HG02623 (cell line): ENCODE results near the gene ACSM4.
"Not testable (repeated sequence)": the region's sequence is repeated elsewhere in the genome, so short reads cannot be mapped to it uniquely, and the experiment has no call there.

ENCODE experiments used
- ATAC-seq: cut with Tn5 transposase; IDR thresholded peaks from one replicate; pipeline ENCODE4 v1.9.1; 2021; ENCODE audit warnings: moderate library complexity; ENCODE audit not compliant: unreplicated experiment

The ACSM4 gene, protein sequence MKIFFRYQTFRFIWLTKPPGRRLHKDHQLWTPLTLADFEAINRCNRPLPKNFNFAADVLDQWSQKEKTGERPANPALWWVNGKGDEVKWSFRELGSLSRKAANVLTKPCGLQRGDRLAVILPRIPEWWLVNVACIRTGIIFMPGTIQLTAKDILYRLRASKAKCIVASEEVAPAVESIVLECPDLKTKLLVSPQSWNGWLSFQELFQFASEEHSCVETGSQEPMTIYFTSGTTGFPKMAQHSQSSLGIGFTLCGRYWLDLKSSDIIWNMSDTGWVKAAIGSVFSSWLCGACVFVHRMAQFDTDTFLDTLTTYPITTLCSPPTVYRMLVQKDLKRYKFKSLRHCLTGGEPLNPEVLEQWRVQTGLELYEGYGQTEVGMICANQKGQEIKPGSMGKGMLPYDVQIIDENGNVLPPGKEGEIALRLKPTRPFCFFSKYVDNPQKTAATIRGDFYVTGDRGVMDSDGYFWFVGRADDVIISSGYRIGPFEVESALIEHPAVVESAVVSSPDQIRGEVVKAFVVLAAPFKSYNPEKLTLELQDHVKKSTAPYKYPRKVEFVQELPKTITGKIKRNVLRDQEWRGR

DNA sequence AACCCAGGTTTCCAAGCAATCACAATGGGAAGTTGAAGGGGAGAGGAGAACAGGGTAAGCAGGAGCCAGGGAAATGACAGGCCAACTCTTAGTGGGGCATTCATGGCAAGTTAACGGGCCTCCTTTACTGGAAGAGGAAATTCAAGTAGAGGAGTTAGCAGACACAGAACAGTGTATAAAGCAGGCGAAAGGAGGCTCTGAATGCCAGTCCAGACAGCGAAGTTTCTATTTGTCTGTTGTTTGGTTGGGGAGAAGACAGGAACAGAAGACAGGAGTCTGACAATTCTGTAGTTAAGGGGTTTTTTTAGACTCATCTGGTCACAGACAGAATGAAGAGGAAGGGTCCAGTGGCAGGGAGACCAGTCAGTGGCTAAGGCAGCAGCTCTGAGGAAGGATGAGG lies at the start of gene ACSM4:
Gene ACSM4 (plus strand): TSS at position 301 of the 400 bp plus-strand sequence. CDS start 260 bp downstream, outside the sequence.
- ATAC-seq = no peak

DNA sequence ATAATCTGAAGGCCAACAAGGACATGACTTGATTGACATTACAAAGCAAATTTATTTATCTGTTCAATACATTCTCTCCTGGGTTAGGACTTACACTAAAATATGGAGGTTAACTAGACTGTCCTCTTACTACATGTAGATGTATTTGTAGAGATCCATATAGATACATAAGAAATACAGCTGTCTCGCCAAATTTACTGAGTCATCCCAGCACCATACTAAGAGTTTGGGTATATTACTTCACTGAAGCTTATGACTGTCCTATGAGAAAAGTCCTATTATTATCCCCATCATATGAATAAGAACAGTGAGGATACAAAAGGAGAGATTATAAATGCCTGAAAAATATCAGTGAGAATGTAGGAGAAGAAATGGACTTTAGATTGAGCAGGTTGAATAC lies 44.8 kb upstream of the ACSM4 start:
- ATAC-seq = no peak

DNA sequence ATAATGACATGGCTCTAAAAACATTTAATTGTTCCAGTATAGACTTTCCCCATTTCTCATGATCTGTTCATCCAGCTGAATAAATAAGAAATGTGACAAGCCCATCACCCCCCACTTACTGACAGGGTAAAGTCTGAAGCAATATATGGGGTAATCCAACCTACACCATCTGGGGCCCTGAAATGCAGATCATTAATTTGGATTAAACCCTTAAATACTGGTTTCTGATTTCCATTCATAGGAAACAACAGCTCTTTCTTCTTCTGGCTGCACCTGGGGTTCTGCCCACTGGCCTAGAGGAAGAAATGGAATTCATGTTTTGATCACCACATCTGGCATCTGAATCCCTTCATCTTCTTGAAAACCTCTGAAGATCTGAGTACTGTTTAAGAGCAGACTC lies 39.3 kb upstream of the ACSM4 start:
- ATAC-seq = no peak

DNA sequence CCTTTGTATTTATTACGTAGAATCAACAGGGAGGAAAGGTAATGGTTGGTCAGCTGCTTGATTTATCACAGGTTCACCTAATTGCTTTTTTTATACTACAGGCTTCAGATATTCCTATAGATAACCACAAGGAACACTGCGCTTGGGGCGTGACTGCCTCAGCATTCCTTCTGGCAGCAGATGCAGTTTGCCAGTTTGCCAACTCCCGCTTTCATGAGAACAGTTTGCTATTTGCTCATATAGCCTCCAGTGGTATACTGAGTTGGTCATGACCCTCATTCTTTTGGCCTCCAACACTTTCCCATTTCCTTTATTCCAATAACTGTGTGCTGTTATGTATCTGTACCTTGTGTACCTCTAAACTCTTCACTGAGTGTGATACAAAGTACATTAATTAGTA lies 38.6 kb upstream of the ACSM4 start:
- no peak for ATAC-seq

DNA sequence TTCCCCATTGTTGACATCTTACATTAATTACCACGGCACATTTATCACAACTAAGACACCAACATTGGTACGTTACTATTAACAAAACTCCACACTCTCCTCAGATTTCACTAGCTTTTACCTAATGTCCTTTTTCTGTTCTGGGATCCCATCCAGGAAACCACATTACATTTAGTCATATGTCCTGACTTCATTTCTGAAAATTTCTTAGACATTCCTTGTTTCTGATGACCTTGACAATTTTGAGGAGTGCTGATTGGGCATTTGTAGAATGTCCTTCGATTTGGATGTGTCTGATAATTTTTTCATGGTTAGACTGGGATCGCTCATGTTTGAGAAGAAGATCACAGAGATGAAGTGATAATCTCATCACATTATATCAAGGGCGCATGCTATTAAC lies 34.6 kb upstream of the ACSM4 start:
- ATAC-seq = no peak

DNA sequence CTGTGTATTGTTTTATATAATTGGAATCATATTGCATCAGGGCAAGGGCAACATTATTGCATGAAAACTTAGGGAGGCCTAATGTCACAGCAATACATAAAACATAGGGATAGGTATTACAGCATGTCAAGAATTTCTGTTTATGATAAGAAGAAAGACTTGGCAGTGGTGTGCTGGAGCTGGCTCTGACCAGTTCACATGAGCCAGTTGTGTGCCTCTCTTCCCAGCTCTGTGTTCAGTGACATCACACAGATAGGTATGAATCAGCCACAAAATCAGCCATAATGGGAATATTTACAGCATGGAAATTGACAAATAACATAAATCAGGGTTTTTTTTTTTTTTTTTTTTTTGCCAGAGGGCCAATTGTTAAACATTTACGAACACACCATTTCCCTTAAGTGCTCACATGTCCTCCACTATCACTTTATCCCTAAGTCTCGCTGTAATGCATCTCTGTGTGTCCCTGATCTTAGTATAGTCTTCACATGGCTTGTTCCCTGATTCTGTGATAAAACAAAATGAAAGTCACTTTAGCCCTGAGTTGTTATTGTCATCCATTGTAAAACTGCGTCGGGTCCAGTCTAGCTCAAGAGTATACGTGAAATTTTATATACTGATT lies 31.9 kb upstream of the ACSM4 start:
- no peak for ATAC-seq

DNA sequence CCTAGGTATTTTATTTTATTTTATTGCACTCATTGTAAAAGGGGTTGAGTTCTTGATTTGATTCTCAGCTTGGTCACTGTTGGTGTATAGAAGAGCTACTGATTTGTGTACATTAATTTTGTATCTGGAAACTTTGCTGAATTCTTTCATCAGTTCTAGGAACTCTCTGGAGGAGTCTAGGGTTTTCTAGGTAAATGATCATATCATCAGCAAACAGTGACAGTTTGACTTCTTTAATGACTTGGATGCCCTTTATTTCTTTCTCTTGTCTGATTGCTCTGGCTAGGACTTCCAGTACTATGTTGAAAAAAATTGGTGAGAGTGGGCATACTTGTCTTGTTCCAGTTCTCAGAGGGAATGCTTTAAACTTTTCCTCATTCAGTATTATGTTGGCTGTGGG lies 28.4 kb upstream of the ACSM4 start:
- not testable (repeated sequence) for ATAC-seq

DNA sequence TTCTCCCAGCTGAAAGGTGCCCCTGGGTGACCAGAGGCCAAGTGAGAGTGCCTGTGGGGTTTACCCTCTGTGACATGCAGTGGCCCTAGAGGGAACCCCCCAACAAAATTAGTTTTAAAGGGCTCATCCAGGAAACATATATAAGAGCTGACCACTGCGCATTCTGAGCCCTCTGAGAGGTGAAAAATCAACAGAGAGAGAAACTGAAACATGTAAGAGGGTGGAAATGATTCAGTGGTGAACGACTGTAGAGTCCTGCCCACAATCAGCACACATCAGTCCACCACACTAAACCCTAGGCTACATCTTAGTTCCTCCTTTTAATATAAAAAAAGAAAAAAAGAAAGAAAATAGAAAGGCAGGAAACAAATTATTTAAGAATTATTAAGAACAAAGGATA lies 21.0 kb upstream of the ACSM4 start:
- no peak for ATAC-seq

DNA sequence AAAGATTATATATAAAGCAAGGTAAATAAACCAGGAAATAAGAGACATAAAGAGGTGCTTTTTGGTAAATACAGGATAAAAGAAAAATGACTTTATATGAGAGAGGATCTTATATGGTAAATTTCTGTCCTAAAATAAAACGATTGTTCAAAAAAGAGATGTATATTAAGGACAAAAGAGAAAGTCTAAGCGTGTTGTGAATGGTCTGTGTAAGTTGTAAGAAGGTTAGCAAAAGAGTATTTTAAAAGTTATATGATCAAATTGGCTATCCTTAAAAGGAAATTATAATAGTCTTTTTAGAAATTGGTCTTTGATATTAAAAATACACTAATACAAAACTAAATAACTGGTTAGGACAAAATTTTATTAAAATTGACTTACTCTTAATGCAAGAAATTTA lies 14.1 kb upstream of the ACSM4 start:
- no peak for ATAC-seq

DNA sequence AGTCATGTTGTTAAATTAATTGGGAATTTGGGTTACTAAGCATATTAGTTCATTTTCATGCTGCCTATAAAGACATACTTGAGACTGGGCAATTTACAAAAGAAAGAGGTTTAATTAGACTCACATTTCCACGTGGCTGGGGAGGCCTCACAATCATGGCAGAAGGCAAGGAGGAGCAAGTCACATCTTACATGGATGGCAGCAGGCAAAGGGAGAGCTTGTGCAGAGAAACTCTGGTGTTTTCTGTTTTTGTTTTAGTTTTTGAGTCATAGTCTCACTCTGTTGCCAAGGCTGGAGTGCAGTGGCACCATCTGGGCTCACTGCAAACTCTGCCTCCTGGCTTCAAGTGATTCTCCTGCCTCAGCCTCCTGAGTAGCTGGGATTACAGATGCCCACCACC lies 13.3 kb upstream of the ACSM4 start:
- ATAC-seq = not testable (repeated sequence)

DNA sequence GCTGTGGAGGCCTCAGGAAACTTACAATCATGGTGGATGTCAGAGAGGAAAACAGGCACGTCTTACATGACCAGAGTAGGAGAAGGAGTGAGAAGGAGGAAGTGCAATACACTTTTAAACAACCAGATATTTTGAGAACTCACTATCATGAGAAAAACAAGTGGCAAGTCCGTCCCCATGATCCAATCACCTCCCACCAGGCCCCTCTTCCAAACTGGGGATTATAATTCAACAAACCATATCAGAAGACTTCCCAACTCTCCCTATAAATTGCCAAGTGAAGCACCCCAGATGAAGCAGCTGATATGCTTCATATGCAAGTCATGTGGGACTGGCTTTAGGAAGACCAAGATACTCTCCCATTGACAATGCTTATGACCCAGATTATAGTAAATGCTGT lies 11.6 kb upstream of the ACSM4 start:
- ATAC-seq = no peak

DNA sequence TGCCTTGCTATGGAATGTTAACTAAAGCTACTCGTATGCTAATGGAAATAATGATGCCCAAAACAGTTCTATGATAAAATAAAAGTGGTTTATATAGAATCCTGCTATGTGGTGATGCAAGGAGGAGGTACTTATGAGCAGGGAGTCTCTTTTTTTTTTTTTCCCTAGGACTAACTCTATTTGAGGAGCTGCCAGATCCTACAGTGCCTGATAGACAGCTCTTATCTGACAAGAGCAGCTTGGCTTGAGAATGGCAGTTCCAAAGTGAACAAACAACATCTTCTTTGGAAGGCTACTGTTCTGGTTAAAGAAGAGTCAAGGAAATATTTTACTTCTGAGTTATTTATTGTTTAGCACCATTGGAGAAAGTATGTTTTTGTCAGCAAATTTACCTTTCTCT lies 10.2 kb upstream of the ACSM4 start:
- ATAC-seq = no peak

DNA sequence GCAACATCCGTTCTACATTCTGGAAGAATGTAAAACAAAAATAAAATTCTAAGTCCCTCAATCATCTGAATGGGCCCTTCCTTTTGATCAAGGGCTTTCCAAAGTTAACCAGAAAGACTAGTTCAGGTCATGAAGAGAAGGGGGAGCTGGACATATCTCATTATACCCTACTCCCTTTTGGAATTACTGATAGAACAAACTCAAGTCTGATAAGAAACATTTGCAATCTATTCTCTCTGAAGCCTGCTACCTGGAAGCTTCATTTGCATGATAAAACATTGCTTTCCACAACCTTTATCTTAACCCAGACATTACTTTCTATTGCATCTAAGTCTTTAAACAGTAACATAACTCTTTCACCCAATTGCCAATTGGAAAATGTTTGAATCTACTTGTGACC lies 8.3 kb upstream of the ACSM4 start:
- ATAC-seq = no peak

DNA sequence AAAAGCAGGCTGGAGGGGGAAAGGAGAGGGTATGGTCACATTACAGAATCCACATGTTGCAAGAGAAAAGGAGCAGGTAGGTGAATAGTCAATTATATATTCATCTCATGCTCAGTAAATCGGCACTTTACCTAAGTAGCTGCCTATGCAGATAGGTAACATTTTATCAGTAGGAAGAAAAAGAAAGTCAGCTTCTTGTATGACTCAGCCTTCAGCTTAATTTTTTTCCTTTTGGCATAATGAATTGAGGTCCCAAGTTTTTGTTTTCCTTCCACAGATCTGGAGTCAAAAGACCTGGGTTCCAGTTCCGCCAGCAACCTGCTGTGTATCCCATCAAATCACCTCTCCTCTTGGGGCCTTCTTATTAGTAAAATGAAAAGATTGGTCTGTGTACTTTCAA lies 6.0 kb upstream of the ACSM4 start:
- ATAC-seq = no peak

DNA sequence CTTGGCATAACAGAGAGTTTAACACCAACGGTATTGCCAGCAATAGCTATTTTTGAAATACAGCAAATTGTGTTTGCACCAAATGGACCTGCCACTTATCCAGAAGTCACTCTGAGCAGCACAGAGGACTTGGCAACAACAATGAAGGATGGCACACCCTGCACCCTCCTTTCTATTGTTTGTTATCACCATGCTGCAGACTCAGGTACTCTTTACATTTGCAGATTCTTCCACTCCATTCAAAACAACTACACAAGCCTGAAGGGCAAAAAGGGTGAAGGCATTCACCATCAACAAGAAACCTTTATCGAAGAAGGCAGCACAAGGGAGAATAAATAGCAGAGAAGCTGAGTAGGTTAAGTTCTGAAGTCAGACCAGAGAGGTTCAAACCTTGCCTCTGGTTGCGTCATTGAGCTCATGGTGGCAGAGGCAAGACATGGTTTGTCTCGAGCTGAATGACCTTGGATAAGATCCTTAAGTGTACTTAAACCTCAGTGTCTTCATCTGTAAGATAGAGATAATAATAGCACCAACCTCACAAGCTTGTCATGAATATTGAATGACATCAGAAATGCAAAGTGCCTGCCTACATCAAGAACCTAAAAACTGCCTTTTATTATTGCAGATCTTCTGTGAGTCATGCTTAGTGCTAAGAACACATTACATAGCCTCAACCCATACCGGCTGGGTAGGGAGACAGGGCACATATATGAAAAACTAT lies 1.4 kb upstream of the ACSM4 start:
- no peak for ATAC-seq

DNA sequence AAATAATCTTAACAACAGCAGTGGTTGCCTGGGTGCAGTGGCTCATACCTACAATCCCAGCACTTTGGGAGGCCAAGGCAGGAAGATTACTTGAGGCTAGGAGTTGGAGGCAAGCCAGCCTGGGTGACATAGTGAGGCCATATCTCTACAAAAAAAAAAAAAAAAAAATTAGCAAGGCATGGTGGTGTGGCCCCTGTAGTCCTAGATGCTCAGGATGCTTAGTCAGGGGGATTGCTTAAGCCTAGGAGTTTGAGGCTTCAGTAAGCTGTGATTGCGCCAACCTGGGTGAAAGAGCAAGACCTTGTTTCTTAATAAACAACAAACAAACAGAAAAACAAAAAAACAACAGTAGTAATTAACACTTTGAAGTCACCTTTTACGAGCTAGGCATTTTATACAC lies 642 bp upstream of the ACSM4 start:
- ATAC-seq = no peak

DNA sequence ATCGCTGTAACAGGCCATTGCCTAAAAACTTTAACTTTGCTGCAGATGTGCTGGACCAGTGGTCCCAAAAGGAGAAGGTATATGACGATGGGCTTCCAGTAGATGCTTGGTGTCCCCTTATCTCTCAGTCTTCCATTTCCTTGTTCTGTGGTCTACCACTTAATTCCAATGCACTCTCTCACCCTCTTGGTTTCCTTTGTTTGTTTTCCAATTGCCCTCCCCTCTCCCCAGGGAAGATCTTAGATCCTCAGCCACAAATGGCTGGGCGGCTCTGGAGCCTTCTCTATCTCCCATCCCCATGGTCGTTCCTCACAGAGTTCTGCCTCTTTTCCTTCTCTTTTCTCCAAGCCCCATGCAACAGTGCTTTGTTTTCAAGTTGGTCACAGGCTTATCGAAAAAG lies 584 bp downstream of the ACSM4 start:
- ATAC-seq = no peak

DNA sequence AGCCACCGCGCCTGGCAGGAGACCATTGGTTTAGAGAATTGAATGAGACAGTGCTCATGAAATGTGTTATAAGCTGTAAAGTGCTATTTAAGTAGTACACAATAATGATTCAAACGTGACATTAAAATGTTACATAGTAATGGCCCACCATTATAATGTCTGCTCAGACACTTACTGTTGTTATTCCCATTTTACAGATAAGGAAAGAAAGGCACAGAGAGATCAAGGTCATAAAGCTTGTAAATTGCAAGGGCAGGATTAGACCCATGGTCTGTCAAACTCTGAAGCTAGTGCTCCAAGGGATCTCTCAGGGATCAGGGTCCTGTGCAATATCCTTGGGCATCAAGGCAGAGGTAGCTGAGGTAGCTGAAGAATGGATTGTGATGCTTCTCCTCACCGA lies 6.2 kb downstream of the ACSM4 start:
- ATAC-seq = no peak

DNA sequence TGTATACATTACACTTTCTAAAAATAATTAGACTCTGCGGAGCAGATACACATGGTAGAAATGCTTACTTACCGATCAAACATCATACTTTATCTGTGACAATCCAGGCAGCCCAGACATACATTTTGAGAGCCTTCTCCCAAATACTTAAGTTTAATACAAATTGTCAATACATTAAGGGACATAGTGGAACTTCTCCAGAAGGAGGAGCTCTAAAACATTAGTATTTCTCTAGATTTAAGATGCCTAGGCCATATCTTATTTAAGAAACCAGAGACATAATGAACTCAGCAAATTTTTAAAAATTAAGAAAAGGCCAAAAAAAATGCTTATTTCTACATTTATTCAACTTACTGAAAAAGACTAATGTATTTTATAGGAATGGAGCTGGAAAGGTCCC lies 16.1 kb downstream of the ACSM4 start:
- ATAC-seq = no peak

DNA sequence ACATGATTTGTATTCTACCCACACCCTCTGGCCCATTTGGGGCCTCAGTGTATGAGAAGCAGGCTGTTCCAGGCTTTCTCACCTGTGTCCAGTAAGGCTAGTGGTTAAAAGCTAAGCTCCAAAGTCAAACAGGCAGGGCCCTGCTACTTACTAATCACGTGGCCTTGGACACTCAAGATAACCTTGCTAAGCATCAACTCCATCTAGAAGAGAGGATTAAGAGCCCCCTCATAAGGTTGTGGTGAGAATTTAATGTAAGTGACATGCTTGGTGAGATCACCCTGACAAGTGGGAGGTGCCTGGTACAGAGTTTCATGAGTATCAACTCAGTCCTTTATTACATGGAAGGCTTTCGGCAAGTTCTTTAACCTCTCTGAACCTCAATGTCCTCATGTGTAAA lies 17.8 kb downstream of the ACSM4 start:
- no peak for ATAC-seq

DNA sequence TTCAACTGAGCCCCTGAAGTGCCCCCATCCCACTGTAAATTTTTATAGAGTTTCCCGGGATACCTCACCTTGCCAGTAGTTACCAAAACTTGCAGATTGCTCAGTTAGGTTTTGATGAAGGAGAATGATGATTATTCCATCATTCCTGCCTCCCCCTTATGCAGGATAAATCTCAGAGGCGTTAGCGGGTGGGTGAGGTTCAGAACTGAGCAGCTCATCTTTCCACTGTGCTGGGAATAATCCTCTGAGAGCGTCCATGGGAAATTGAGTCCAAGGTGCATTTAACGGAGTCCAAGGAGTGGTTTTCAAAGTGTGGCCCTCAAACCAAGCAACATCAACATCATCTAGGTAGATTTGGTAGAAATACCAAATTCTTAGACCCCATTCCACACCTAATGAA lies 18.7 kb downstream of the ACSM4 start:
- ATAC-seq = no peak

DNA sequence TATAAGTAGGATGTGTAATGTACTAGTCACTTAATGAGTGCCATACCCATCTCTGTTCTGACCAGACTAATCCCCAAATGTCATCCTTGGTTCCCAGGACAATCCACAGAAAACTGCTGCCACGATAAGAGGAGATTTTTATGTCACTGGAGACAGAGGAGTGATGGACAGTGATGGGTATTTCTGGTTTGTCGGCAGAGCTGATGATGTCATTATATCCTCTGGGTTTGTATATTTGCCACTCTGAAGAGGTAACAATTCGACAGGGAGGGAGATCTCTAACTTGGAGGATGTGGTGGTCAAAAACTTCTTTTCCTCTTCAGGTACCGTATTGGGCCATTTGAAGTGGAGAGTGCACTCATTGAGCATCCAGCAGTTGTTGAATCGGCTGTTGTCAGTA lies 20.3 kb downstream of the ACSM4 start:
- no peak for ATAC-seq
